ENCODE data around the gene NRBP1. TPM values are rescaled to one million over a fixed set of nuclear protein-coding genes. Genes with fewer than 3 reads are reported as not detected.
A peak's percentile ranks its signal among the peaks of the same experiment; 100 is the strongest.

The NRBP1 gene
- total RNA-seq, 4 donors from 2014 or later, result 60.9 to 79.7 (median 68.3) TPM

GRCh38 chr2:27445155-27445554 lies 16.7 kb downstream of the NRBP1 start:
- TF ChIP-seq CTCF (IDR thresholded peaks at IDR 0.05), result no peak
- TF ChIP-seq POLR2A (IDR thresholded peaks at IDR 0.05), result no peak
- no peak overlapping the region for H3K4me3 ChIP-seq (ENCODE audit: low read depth, poor library complexity, severe bottlenecking)
- 79 to 94% methylated on average over 8 of the region's 8 CpGs for WGBS, 2 donors
- DNase-seq (ENCODE audit: low spot score in 2 of 2), result no peak
- intact Hi-C loops (cut with DNase I; ENCODE audit: low total_unique reads), result no loop called here

DNA sequence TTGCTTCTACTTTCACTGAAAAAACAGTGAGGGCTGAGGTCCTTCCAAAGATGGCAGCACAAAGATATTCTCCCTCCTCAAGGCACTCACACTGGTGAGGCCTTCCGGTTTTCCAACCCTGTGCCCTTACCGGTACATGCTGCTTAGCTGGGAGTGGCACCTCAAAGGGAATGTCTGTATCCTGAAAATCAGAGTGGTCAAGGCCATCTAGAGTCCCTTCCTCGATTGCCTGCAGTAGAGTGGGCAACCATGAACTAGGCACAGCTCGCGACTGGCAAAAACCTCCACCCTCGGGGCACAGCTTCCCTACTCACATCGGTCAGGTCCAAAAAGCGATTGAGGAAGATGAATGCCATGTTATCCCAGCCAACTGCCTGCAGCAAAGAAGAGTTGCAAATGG lies 17.2 kb downstream of the NRBP1 start:
- no peak for DNase-seq (ENCODE audit: low spot score in 2 of 2)
- intact Hi-C loops (cut with DNase I; ENCODE audit: low total_unique reads), result no loop called here
- 49 to 65% methylated on average over 8 of the region's 8 CpGs for WGBS, 2 donors
- H3K4me3 ChIP-seq (ENCODE audit: low read depth, poor library complexity, severe bottlenecking), result no peak overlapping the region
- TF ChIP-seq POLR2A (IDR thresholded peaks at IDR 0.05) (no peak), CTCF (IDR thresholded peaks at IDR 0.05) (no peak)

- 46 to 59% methylated on average over 3 of the region's 3 CpGs for WGBS, 2 donors
- H3K4me3 ChIP-seq (ENCODE audit: low read depth, poor library complexity, severe bottlenecking), result no peak overlapping the region
- intact Hi-C loops (cut with DNase I; ENCODE audit: low total_unique reads), result no loop called here
- TF ChIP-seq CTCF (IDR thresholded peaks at IDR 0.05), result no peak
- peak; percentile 65 to 87 for DNase-seq (ENCODE audit: low spot score in 2 of 2)
Measured at GRCh38 chr2:27446057-27446456, 17.6 kb downstream of the NRBP1 start.

DNA sequence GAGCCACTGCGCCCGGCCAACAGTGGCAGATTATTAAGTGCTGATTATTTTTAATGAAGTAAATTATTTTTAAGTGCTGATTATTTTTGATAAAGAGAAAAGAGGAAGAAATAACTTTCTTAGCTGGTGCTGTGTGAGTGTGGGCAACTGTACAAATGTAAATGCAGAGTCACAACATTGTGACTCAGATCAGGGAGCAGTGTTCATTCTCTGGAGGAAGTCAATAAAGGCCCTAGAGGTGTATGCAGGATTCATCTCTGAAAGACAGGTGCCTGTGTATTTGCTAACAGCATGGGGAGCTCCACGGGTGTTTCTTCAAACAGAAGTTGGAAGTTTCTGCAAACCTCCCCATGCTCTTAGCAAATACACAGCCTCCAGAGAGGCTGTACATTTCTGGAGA lies 19.9 kb downstream of the NRBP1 start:
- intact Hi-C loops (cut with DNase I; ENCODE audit: low total_unique reads), result no loop called here
- 58 to 94% methylated on average over 3 of the region's 3 CpGs for WGBS, 2 donors
- no peak for DNase-seq (ENCODE audit: low spot score in 2 of 2)

DNA sequence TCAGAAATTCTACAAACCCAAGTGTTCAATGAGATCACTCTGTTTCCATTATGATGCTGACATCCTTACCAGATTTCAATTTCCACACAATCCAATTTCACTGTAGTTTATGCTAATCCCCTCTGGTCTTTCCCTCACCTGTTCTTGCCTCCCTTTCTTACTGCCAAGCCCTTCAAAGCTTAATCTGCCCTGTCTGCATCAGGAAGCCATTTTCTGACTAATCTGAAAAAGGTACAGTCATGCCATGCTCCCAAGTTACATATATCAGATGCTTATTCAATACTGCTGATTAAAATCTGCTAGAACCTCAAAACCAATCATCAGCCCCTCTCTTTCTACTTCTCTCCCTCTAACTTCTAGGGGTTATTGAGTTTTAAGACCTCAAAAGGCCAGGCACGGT lies 22.7 kb downstream of the NRBP1 start:
- TF ChIP-seq POLR2A (IDR thresholded peaks at IDR 0.05), result no peak
- TF ChIP-seq CTCF (IDR thresholded peaks at IDR 0.05), result no peak
- DNase-seq (ENCODE audit: low spot score in 2 of 2), result no peak
- H3K4me3 ChIP-seq (ENCODE audit: low read depth, poor library complexity, severe bottlenecking), result no peak overlapping the region
- intact Hi-C loops (cut with DNase I; ENCODE audit: low total_unique reads), result no loop called here
- 88 to 91% methylated on average over 1 of the region's 1 CpG for WGBS, 2 donors

More for the DNA sequence above, 19.9 kb downstream of the NRBP1 start:
- H3K4me3 ChIP-seq (ENCODE audit: low read depth, poor library complexity, severe bottlenecking), result no peak overlapping the region
- TF ChIP-seq POLR2A (IDR thresholded peaks at IDR 0.05) (no peak), CTCF (IDR thresholded peaks at IDR 0.05) (no peak)

DNA sequence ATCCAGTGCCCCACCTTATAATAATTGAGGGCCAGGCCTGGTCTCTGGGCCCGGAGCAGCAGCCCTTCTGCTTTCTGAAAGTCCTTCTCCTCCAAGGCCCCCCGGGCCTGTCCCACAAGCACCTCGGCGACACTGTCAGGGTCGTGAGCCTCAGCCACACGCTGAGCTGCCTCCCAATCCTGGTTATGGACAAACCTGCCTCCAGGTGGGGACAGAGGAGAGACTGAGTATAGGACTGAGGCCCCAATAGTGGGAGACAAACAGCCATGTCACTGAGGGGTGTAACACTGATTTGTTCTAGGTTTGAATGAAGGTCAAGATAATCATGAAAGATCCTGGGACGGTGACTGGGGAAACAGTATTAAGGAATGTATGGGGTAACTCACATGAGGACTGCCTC lies 25.5 kb downstream of the NRBP1 start:
- 94 to 95% methylated on average over 7 of the region's 7 CpGs for WGBS, 2 donors
- no peak for DNase-seq (ENCODE audit: low spot score in 2 of 2)
- H3K4me3 ChIP-seq (ENCODE audit: low read depth, poor library complexity, severe bottlenecking), result no peak overlapping the region
- intact Hi-C loops (cut with DNase I; ENCODE audit: low total_unique reads), result no loop called here
- TF ChIP-seq CTCF (IDR thresholded peaks at IDR 0.05) (no peak), POLR2A (IDR thresholded peaks at IDR 0.05) (no peak)

Measured in lower leg skin (tissue), 4 donors.